ENCODE measurements around the gene ZNF541.

- TF ChIP-seq POLR2AphosphoS5 (IDR thresholded peaks at IDR 0.05; ENCODE audit: low read depth, low read length) (no peak), CTCF (IDR thresholded peaks at IDR 0.05) (no peak), REST (IDR thresholded peaks at IDR 0.05; ENCODE audit: insufficient read depth in 1 of 2, low read depth in 2 of 2, low read length in 1 of 2) (no peak), SIN3A (IDR thresholded peaks at IDR 0.05; ENCODE audit: borderline replicate concordance, insufficient read depth, low read depth, low read length) (no peak), TCF7L2 (IDR thresholded peaks at IDR 0.05; ENCODE audit: low read depth, low read length) (no peak)
These were observed 20.9 kb upstream of the ZNF541 start for GRCh38 chr19:47593860-47594259.

Data from Panc1 (cell line).